A673 (cell line): ENCODE data around the gene KDR. TPM values are rescaled to one million over a fixed set of nuclear protein-coding genes. Genes with fewer than 3 reads are reported as not detected.

Source experiments
- BruUV-seq: library from RNA; stranded (reverse); fragments of 400-500 nt; replicated peaks from 2 replicates; lab custom pipeline; 2021; lab: Mats Ljungman, UMichigan
- CTCF ChIA-PET: fragments of 300-600 bp; sonication (Branson Sonifier 250); formaldehyde crosslinking; loops from one replicate; lab custom pipeline; 2022; ENCODE audit warnings: antibody characterized with exemption; lab: Charles Lee
- POLR2A ChIA-PET: fragments of 300-600 bp; sonication (Branson Sonifier 250); formaldehyde crosslinking; loops from one replicate; lab custom pipeline; 2022; ENCODE audit warnings: antibody characterized with exemption; ENCODE audit not compliant: low non-redundant PET; lab: Charles Lee
- DNase-seq: peaks from one replicate; pipeline ENCODE4 v3.0.0-alpha.2; 2015; ENCODE audit warnings: low spot score
- H3K27ac ChIP-seq: fragments of 200-600 bp; sonication (generic); 2 replicates; pipeline ENCODE4 v1.5.1; 2016; ENCODE audit warnings: mixed run types, low read depth, mild to moderate bottlenecking, mixed read lengths, antibody characterized with exemption, low read length; ENCODE audit not compliant: poor library complexity, severe bottlenecking
- H3K27me3 ChIP-seq: fragments of 200-600 bp; sonication (generic); replicated peaks from 2 replicates; pipeline ENCODE4 v1.6.1; 2017; ENCODE audit warnings: mixed run types, low read depth, mild to moderate bottlenecking, mixed read lengths, antibody characterized with exemption, low read length; ENCODE audit not compliant: insufficient read depth, poor library complexity
- H3K36me3 ChIP-seq: fragments of 200-600 bp; sonication (generic); 2 replicates; pipeline ENCODE4 v1.6.1; 2016; ENCODE audit warnings: mixed run types, mild to moderate bottlenecking, mixed read lengths, antibody characterized with exemption, low read length; ENCODE audit not compliant: insufficient read depth, poor library complexity, severe bottlenecking
- H3K4me1 ChIP-seq: fragments of 200-600 bp; sonication (generic); 2 replicates; pipeline ENCODE4 v1.6.1; 2017; ENCODE audit warnings: mixed run types, mild to moderate bottlenecking, mixed read lengths, antibody characterized with exemption, low read length; ENCODE audit not compliant: insufficient read depth, poor library complexity, severe bottlenecking
- H3K4me3 ChIP-seq: fragments of 200-600 bp; sonication (generic); 2 replicates; pipeline ENCODE4 v1.5.1; 2016; ENCODE audit warnings: low read depth, mixed run types, mild to moderate bottlenecking, mixed read lengths, low read length; ENCODE audit not compliant: poor library complexity, severe bottlenecking
- H3K9me3 ChIP-seq: fragments of 200-600 bp; sonication (generic); 2 replicates; pipeline ENCODE4 v1.6.1; 2016; ENCODE audit warnings: mixed run types, low read depth, mild to moderate bottlenecking, mixed read lengths, antibody characterized with exemption, low read length; ENCODE audit not compliant: poor library complexity, severe bottlenecking
- EZH2 ChIP-seq: fragments of 200-600 bp; sonication (generic); IDR thresholded peaks from 2 replicates; pipeline ENCODE4 v1.6.1; 2017; ENCODE audit warnings: borderline replicate concordance, low read depth, mild to moderate bottlenecking, mixed read lengths, antibody characterized with exemption, low read length; ENCODE audit not compliant: poor library complexity, severe bottlenecking
- intact Hi-C: fragments of 100-400 bp; cut with micrococcal nuclease; formaldehyde crosslinking; loops from one replicate; pipeline ENCODE4 v1.10.0; 2022; ENCODE audit not compliant: unreplicated experiment
- total RNA-seq: library from RNA; stranded (reverse); gene quantifications from 2 replicates; pipeline ENCODE4 v1.2.3, GENCODE V29; 2021
- TF ChIP-seq, protein P1 (sequence below): fragments of 300-800, 200-600 bp; sonication (generic); conservative IDR thresholded peaks from 2 replicates; pipeline ENCODE4 v1.5.1; 2017; ENCODE audit warnings: low read depth, mild to moderate bottlenecking, antibody characterized with exemption, low read length, moderate library complexity, mixed read lengths

KDR gene
- total RNA-seq, 1 experiment from 2014 or later = 0.47 TPM

- Histone ChIP-seq H3K9me3 (no peaks in the 10 kb centered on the region), H3K4me1 (peaks cover 11% of the 10 kb centered on the region), H3K27me3 (no peaks in the 10 kb centered on the region), H3K27ac (no peak overlapping the region), H3K36me3 (no peaks in the 10 kb centered on the region), H3K4me3 (no peak overlapping the region)
- intact Hi-C loops = no loop called here
- no peak for TF ChIP-seq EZH2
- TF ChIP-seq, protein P1, sequence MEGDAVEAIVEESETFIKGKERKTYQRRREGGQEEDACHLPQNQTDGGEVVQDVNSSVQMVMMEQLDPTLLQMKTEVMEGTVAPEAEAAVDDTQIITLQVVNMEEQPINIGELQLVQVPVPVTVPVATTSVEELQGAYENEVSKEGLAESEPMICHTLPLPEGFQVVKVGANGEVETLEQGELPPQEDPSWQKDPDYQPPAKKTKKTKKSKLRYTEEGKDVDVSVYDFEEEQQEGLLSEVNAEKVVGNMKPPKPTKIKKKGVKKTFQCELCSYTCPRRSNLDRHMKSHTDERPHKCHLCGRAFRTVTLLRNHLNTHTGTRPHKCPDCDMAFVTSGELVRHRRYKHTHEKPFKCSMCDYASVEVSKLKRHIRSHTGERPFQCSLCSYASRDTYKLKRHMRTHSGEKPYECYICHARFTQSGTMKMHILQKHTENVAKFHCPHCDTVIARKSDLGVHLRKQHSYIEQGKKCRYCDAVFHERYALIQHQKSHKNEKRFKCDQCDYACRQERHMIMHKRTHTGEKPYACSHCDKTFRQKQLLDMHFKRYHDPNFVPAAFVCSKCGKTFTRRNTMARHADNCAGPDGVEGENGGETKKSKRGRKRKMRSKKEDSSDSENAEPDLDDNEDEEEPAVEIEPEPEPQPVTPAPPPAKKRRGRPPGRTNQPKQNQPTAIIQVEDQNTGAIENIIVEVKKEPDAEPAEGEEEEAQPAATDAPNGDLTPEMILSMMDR = no peak
- no peak for DNase-seq
- BruUV-seq = no TSS peak
- ChIA-PET POLR2A (no interaction called here), CTCF (no interaction called here)
Observed at GRCh38 chr4:55077577-55077976, 47.8 kb downstream of the KDR start.

DNA sequence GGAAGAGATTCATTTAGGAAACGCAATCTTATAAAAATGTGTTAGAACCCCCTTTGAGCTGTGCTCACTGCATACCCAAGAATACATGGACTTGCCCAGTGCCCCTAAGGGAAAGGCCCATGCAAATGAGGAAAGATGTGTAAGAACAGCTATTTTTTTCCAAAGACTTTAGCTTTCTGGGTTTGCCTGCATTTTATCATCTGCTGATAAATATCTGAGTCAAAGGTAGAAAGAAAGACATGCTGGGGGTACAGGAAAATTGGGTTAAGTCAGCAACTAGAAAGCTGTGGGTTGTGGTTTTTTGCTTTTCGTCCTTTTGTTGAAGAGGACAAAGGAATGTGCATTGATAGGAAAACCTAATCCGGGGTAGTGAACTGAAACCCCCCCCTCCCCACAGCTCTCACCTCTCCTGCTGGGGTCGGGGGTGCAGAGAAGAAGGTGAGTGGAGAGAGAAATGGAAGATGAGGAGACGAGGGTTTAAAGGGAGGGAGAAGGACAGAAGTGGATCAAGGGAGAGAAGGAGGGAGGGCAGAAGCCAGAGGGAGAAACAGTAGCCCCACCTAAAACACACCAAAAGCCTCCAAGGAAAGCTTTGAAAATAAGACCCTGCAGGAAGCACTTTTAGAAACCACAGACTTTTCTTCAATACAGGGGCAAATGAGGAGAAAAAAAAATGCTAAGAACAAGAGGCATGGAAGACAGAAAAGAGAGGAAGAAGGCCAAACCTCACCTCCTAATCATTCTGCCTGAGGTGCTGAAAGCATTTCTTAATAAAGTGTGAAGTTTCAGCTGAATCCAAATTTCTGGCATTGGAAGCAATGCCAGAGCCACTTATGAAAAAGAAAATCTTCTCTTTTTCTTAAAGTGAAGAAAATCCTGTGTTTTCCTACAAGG, 49.3 kb downstream of the KDR start:
- Histone ChIP-seq H3K36me3 (no peaks in the 10 kb centered on the region), H3K4me1 (peaks cover 11% of the 10 kb centered on the region), H3K27ac (no peak overlapping the region), H3K4me3 (no peak overlapping the region), H3K27me3 (no peaks in the 10 kb centered on the region), H3K9me3 (no peaks in the 10 kb centered on the region)
- ChIA-PET CTCF (interaction anchor here (0.6 kb wide), 1 partner anchor 43 kb away, joined by 4 read pairs; no protein-coding TSS in a partner anchor), POLR2A (no interaction called here)
- DNase-seq = no peak
- TF ChIP-seq, protein P1 = no peak
- no peak for TF ChIP-seq EZH2
- intact Hi-C loops = no loop called here
- no TSS peak for BruUV-seq

GRCh38 chr4:55075376-55075775, 50.0 kb downstream of the KDR start:
- TF ChIP-seq, protein P1 = no peak
- TF ChIP-seq EZH2 = no peak
- H3K4me1 ChIP-seq = peaks cover 11% of the 10 kb centered on the region
- CTCF ChIA-PET = no interaction called here
- no peaks in the 10 kb centered on the region for H3K27me3 ChIP-seq
- BruUV-seq = no TSS peak
- no peak overlapping the region for H3K27ac ChIP-seq
- H3K9me3 ChIP-seq = no peaks in the 10 kb centered on the region
- H3K36me3 ChIP-seq = no peaks in the 10 kb centered on the region
- POLR2A ChIA-PET = no interaction called here
- intact Hi-C loops = no loop called here
- no peak overlapping the region for H3K4me3 ChIP-seq
- no peak for DNase-seq
